HUES64 (cell line): ENCODE data around the gene APOL4.
"Not testable (repeated sequence)": the region's sequence is repeated elsewhere in the genome, so short reads cannot be mapped to it uniquely, and the experiment has no call there.

ENCODE experiments used
- H3K27ac ChIP-seq: 2 replicates; pipeline ENCODE4 v1.7.0; 2013; ENCODE audit warnings: low read depth, low read length, inconsistent platforms
- H3K27me3 ChIP-seq: 2 replicates; pipeline ENCODE4 v1.6.1; 2013; ENCODE audit warnings: mild to moderate bottlenecking, low read length; ENCODE audit not compliant: insufficient read depth
- H3K36me3 ChIP-seq: 2 replicates; pipeline ENCODE4 v1.6.1; 2013; ENCODE audit warnings: mild to moderate bottlenecking, low read length; ENCODE audit not compliant: insufficient read depth
- H3K4me1 ChIP-seq: 2 replicates; pipeline ENCODE4 v1.6.1; 2013; ENCODE audit warnings: mild to moderate bottlenecking, low read length, moderate library complexity; ENCODE audit not compliant: insufficient read depth
- H3K4me3 ChIP-seq: 2 replicates; pipeline ENCODE4 v1.5.1; 2013; ENCODE audit warnings: mild to moderate bottlenecking, low read length, moderate library complexity
- H3K9ac ChIP-seq: 2 replicates; pipeline ENCODE4 v1.6.1; 2013; ENCODE audit warnings: mild to moderate bottlenecking, low read depth, low read length
- H3K9me3 ChIP-seq: 2 replicates; pipeline ENCODE4 v1.6.1; 2013; ENCODE audit warnings: low read depth, low read length; ENCODE audit not compliant: insufficient read depth
- WGBS: fragments of 150-250, 120-280 bp; methylation state at CpG from one replicate; pipeline ENCODE4 v1.1.7; 2013; ENCODE audit warnings: missing lambda C conversion rate; 5-methylcytosine and 5-hydroxymethylcytosine counted together

APOL4 gene

DNA sequence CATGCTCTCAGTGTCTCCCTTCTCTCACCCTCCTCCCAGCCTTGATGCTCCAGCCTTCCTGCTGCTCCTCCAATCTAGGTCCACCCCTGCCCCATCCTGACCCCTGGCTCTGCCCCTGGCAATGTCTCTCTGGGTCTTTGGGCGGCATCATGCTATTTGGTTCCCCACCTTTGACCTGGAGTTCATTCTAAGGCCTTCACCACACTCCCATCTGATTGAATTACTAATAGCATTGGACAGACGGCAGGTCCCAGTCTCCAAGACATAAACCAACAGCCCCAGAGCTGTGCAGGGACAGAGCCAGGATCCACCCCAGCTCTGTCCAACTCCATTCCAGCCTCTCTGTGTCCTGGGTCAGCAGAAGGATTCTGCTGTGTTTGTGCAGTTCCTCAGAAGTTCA is 7.2 kb downstream of the APOL4 start:
- WGBS = 89% methylated on average over 2 of the region's 2 CpGs
- peaks cover 17% of the 10 kb centered on the region; the same call in 1 of the 2 replicates for H3K4me1 ChIP-seq
- H3K9me3 ChIP-seq = no peaks in the 10 kb centered on the region
- no peak overlapping the region for H3K9ac ChIP-seq
- H3K36me3 ChIP-seq = no peaks in the 10 kb centered on the region
- H3K4me3 ChIP-seq = no peak overlapping the region
- H3K27ac ChIP-seq = no peak overlapping the region
- no peaks in the 10 kb centered on the region for H3K27me3 ChIP-seq

DNA sequence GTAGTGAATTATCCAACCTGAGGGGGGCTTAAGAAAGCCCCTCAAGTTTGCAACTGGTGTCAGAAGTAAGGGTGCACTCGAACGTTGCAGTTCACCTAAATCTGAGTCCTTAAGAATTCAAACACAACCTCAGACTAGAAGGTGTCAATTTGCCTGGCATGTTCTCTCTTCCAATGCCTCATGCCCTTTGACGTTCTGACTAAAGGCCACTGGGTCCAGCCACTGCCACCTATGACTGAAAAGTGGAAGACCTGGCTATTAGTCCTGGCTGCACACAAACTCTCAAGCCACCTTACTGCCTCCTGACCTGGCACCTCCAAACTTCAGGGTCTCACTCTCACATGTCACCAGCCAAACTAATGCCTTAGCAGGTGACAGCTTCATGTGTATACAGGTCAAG is 8.0 kb downstream of the APOL4 start:
- Histone ChIP-seq H3K4me3 (no peak overlapping the region), H3K9me3 (no peaks in the 10 kb centered on the region), H3K36me3 (no peaks in the 10 kb centered on the region), H3K9ac (no peak overlapping the region), H3K27ac (no peak overlapping the region), H3K4me1 (peaks cover 17% of the 10 kb centered on the region; the same call in 1 of the 2 replicates), H3K27me3 (no peaks in the 10 kb centered on the region)
- WGBS = 55% methylated on average over 3 of the region's 3 CpGs

- H3K27ac ChIP-seq = no peak overlapping the region
- WGBS = 89% methylated on average over 3 of the region's 3 CpGs
- no peak overlapping the region for H3K4me3 ChIP-seq
- no peaks in the 10 kb centered on the region for H3K36me3 ChIP-seq
- no peaks in the 10 kb centered on the region for H3K27me3 ChIP-seq
- H3K9ac ChIP-seq = no peak overlapping the region
- peaks cover 17% of the 10 kb centered on the region; the same call in 1 of the 2 replicates for H3K4me1 ChIP-seq
- H3K9me3 ChIP-seq = no peaks in the 10 kb centered on the region
Observed at GRCh38 chr22:36193171-36193570, 8.4 kb downstream of the APOL4 start.

- 89% methylated on average over 4 of the region's 4 CpGs for WGBS
- no peak overlapping the region for H3K4me3 ChIP-seq
Observed at GRCh38 chr22:36192542-36192941, 9.1 kb downstream of the APOL4 start.

GRCh38 chr22:36191106-36191836 is 10.3 kb downstream of the APOL4 start:
- H3K9me3 ChIP-seq = no peaks in the 10 kb centered on the region

More at GRCh38 chr22:36192542-36192941, 9.1 kb downstream of the APOL4 start:
- no peak overlapping the region for H3K27ac ChIP-seq
- H3K27me3 ChIP-seq = no peaks in the 10 kb centered on the region
- H3K9ac ChIP-seq = no peak overlapping the region
- H3K4me1 ChIP-seq = peaks cover 12% of the 10 kb centered on the region; the same call in 1 of the 2 replicates
- H3K36me3 ChIP-seq = no peaks in the 10 kb centered on the region
- H3K9me3 ChIP-seq = no peaks in the 10 kb centered on the region

DNA sequence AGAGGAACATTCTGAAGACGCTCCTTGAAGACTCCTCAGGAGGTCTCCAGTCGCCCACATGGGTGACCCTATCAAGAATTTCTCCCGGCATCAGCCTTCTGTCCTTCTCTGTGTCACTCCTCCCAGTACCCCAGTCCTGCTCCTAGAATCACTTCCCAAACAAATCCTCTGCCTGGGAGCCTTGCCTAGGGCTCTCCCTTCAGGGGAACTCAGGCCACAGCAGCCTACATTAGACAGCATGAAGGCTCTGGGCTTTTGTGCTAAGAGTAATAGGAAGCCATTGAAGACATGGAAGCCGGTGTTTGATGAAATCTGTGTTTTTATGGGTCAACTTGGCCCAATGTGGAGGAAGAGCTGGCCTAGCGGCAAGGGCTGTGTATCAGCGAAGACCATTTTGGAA is 13.7 kb downstream of the APOL4 start:
- not testable (repeated sequence) for H3K27me3 ChIP-seq, H3K9ac ChIP-seq, H3K27ac ChIP-seq, H3K4me3 ChIP-seq, H3K36me3 ChIP-seq, H3K9me3 ChIP-seq, H3K4me1 ChIP-seq
- 92% methylated on average over 3 of the region's 6 CpGs for WGBS

More at GRCh38 chr22:36191106-36191836, 10.3 kb downstream of the APOL4 start:
- Histone ChIP-seq H3K4me3 (no peak overlapping the region), H3K27me3 (no peaks in the 10 kb centered on the region), H3K27ac (no peak overlapping the region), H3K4me1 (0 out of 2 replicates have a peak, but pooled peaks cover under 1% of the 10 kb centered on the region), H3K36me3 (no peaks in the 10 kb centered on the region), H3K9ac (no peak overlapping the region)
- 84% methylated on average over 17 of the region's 17 CpGs for WGBS

DNA sequence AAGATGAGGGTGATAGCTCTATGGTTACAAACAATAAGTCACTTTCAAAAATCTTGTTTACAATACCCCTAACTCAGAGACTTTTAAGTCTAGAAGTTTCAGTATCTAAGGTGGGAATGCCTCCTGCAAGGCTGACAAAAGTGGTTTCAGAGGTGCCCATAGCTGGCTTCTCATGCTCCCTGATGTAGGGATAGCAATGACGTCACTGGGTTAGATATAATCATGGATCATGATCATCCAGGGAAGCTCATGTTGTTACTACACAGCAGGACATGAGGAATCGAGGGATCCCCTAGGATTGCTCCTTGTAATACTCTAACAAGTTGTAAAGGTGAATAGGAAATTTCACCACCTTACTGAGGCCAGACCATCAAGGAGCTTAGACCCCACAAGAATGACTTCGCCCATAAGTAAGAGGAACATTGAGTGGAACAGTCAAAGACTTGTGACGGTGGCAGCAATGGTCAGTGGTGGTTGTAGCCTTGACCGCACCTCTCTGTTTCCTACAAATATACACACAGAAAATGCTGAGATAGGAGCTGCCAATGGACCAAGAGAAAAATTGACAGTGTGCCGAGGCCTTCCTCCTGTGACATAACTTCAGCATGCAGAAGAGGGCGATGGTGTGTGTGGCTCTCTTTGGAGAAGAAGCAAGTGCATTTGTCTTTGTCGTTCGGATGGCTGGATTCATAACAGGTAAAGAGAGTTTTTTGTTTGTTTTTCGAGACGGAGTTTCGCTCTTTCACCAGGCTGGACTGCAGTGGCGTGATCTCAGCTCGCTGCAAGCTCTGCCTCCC is 15.6 kb downstream of the APOL4 start:
- no peak overlapping the region for H3K27ac ChIP-seq
- WGBS = 90% methylated on average over 14 of the region's 14 CpGs
- H3K9ac ChIP-seq = no peak overlapping the region
- no peaks in the 10 kb centered on the region for H3K9me3 ChIP-seq
- no peaks in the 10 kb centered on the region for H3K36me3 ChIP-seq
- H3K4me3 ChIP-seq = no peak overlapping the region
- no peaks in the 10 kb centered on the region for H3K27me3 ChIP-seq
- 0 out of 2 replicates have a peak, but pooled peaks cover 4% of the 10 kb centered on the region for H3K4me1 ChIP-seq

GRCh38 chr22:36184433-36185025 is 17.1 kb downstream of the APOL4 start:
- Histone ChIP-seq H3K27ac (no peak overlapping the region), H3K36me3 (no peaks in the 10 kb centered on the region), H3K4me3 (no peak overlapping the region), H3K27me3 (no peaks in the 10 kb centered on the region), H3K4me1 (0 out of 2 replicates have a peak, but pooled peaks cover 4% of the 10 kb centered on the region), H3K9me3 (no peaks in the 10 kb centered on the region), H3K9ac (no peak overlapping the region)
- WGBS = 88% methylated on average over 9 of the region's 10 CpGs

DNA sequence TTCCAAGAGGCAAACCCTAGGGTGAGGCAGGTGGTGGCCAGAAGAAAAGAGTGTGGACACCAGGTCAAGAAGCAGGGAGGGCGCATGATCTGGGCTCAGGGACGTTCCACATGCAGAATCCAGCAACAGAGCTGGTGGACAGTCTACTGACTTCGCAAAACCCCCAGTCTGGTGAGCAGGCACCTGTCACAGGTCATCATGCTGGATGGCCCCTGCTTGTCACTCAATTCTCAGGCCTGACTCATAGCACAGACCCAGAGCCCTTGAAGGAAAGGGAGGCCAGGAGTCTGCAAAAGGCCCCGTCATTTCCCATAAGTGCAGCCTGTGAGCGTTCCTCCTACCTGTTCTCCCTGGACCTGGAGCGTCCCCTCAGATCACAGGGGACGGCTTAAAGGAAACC is 18.2 kb downstream of the APOL4 start:
- Histone ChIP-seq H3K4me1 (0 out of 2 replicates have a peak, but pooled peaks cover 4% of the 10 kb centered on the region), H3K27me3 (no peaks in the 10 kb centered on the region), H3K36me3 (no peaks in the 10 kb centered on the region), H3K4me3 (no peak overlapping the region), H3K9me3 (no peaks in the 10 kb centered on the region), H3K9ac (no peak overlapping the region), H3K27ac (no peak overlapping the region)
- WGBS = 93% methylated on average over 7 of the region's 7 CpGs

- WGBS = 96% methylated on average over 6 of the region's 6 CpGs
- Histone ChIP-seq H3K36me3 (no peaks in the 10 kb centered on the region), H3K9ac (no peak overlapping the region), H3K4me3 (no peak overlapping the region), H3K4me1 (0 out of 2 replicates have a peak, but pooled peaks cover 4% of the 10 kb centered on the region), H3K9me3 (no peaks in the 10 kb centered on the region), H3K27me3 (no peaks in the 10 kb centered on the region), H3K27ac (no peak overlapping the region)
Observed at GRCh38 chr22:36182857-36183256, 18.8 kb downstream of the APOL4 start.

GRCh38 chr22:36182056-36182455 is 19.6 kb downstream of the APOL4 start:
- H3K9ac ChIP-seq = no peak overlapping the region
- no peak overlapping the region for H3K27ac ChIP-seq
- no peaks in the 10 kb centered on the region for H3K9me3 ChIP-seq
- H3K4me3 ChIP-seq = no peak overlapping the region
- 0 out of 2 replicates have a peak, but pooled peaks cover 4% of the 10 kb centered on the region for H3K4me1 ChIP-seq
- no peaks in the 10 kb centered on the region for H3K27me3 ChIP-seq
- H3K36me3 ChIP-seq = no peaks in the 10 kb centered on the region
- WGBS = 85% methylated on average over 7 of the region's 7 CpGs
